HepG2 (cell line): Measurements from ENCODE around the gene PSMD4. TPM values are rescaled to one million over a fixed set of nuclear protein-coding genes. Genes with fewer than 3 reads are reported as not detected.

Experiments
- EZH2 ChIP-seq: conservative IDR thresholded peaks from 2 replicates; pipeline ENCODE4 v1.6.1; 2012; ENCODE audit warnings: mild to moderate bottlenecking, low read depth, low read length, moderate library complexity
- HCFC1 ChIP-seq: fragments of 150-350 bp; IDR thresholded peaks from 2 replicates; pipeline ENCODE4 v1.6.1; 2014; ENCODE audit warnings: low read depth, low read length
- HES4 ChIP-seq: sonication (generic); formaldehyde crosslinking; IDR thresholded peaks from 2 replicates; pipeline ENCODE4 v1.9.0; 2021; ENCODE audit warnings: mild to moderate bottlenecking, missing genetic modification reagents, borderline replicate concordance
- MIER3 ChIP-seq: IDR thresholded peaks from 2 replicates; pipeline ENCODE4 v1.6.1; 2016; ENCODE audit warnings: missing compliant biosample characterization, borderline replicate concordance
- NFE2 ChIP-seq: sonication (generic); formaldehyde crosslinking; IDR thresholded peaks from 2 replicates; pipeline ENCODE4 v1.4.0; 2020; ENCODE audit warnings: missing genetic modification reagents
- NR2F1 ChIP-seq, 2 experiments: fragments of 450-650 bp in 1 of 2; formaldehyde crosslinking in 1 of 2; IDR thresholded peaks; 2 replicates each; pipeline versions ENCODE4 v1.5.0 to v1.6.1; 2016 to 2020; ENCODE audit warnings: mild to moderate bottlenecking in 1 of 2, missing compliant biosample characterization in 1 of 2, missing genetic modification reagents in 1 of 2, moderate library complexity in 1 of 2
- RFX5 ChIP-seq: IDR thresholded peaks from 2 replicates; pipeline ENCODE4 v1.6.1; 2011; ENCODE audit warnings: low read depth, low read length, improper control_type of control experiment
- RORA ChIP-seq: sonication (generic); formaldehyde crosslinking; IDR thresholded peaks from 2 replicates; pipeline ENCODE4 v1.5.0; 2020; ENCODE audit warnings: mild to moderate bottlenecking, missing genetic modification reagents, moderate library complexity
- SIN3A ChIP-seq: IDR thresholded peaks from 2 replicates; pipeline ENCODE4 v1.6.1; 2011; ENCODE audit warnings: low read depth, mild to moderate bottlenecking, control low read depth, low read length, borderline replicate concordance
- SIX4 ChIP-seq: sonication (generic); formaldehyde crosslinking; IDR thresholded peaks from 2 replicates; pipeline ENCODE4 v1.4.0; 2020; ENCODE audit warnings: missing genetic modification reagents
- ZBTB1 ChIP-seq: sonication (generic); formaldehyde crosslinking; IDR thresholded peaks from 2 replicates; pipeline ENCODE4 v1.4.0; 2020; ENCODE audit warnings: missing genetic modification reagents, borderline replicate concordance
- ZNF34 ChIP-seq: sonication (generic); formaldehyde crosslinking; IDR thresholded peaks from 2 replicates; pipeline ENCODE4 v1.4.0; 2020; ENCODE audit warnings: mild to moderate bottlenecking, missing genetic modification reagents, borderline replicate concordance
- ZNF510 ChIP-seq: sonication (generic); formaldehyde crosslinking; IDR thresholded peaks from 2 replicates; pipeline ENCODE4 v1.4.0; 2020; ENCODE audit warnings: low read depth, mild to moderate bottlenecking, missing genetic modification reagents
- ZNF549 ChIP-seq: sonication (generic); formaldehyde crosslinking; IDR thresholded peaks from 2 replicates; pipeline ENCODE4 v1.5.0; 2020; ENCODE audit warnings: missing genetic modification reagents
- ZNF75D ChIP-seq: sonication (generic); formaldehyde crosslinking; IDR thresholded peaks from 2 replicates; pipeline ENCODE4 v1.8.1; 2023; ENCODE audit warnings: missing genetic modification reagents, mild to moderate bottlenecking, borderline replicate concordance
- ZNF790 ChIP-seq: sonication (generic); formaldehyde crosslinking; IDR thresholded peaks from 2 replicates; pipeline ENCODE4 v1.8.0; 2022; ENCODE audit warnings: missing genetic modification reagents, mild to moderate bottlenecking, borderline replicate concordance
- polyA plus RNA-seq, 8 experiments: library from polyadenylated mRNA; depleted of rRNA in 3 of 8; stranded (reverse) in 7 of 8; unstranded in 1 of 8; fragments of >200 nt; fragmentation: Illumina TruSeq in 4 of 8; extraction: Trizol in 4 of 8; gene quantifications; 2 replicates each; pipeline versions ENCODE4 v1.2.1 to v1.2.3, GENCODE V29; 2011 to 2016; ENCODE audit warnings: low read depth in 4 of 8, missing spikeins in 1 of 8, mixed read lengths in 1 of 8; ENCODE audit not compliant: insufficient read depth in 1 of 8
- total RNA-seq, 5 experiments: library from RNA; depleted of rRNA; stranded (reverse); fragments of >200 nt; fragmentation: Illumina TruSeq; extraction: Trizol; gene quantifications; 2 replicates each; pipeline ENCODE4 v1.2.3, GENCODE V29; 2016; ENCODE audit warnings: low read depth in 1 of 5
- TF ChIP-seq, protein P1 (sequence below): sonication (generic); formaldehyde crosslinking; IDR thresholded peaks from 2 replicates; pipeline ENCODE4 v1.5.1; 2020; ENCODE audit warnings: missing genetic modification reagents, mild to moderate bottlenecking, borderline replicate concordance
- TF ChIP-seq, protein P2 (sequence below): sonication (generic); formaldehyde crosslinking; conservative IDR thresholded peaks from 2 replicates; pipeline ENCODE4 v1.4.0; 2020; ENCODE audit warnings: missing genetic modification reagents
- TF ChIP-seq, protein P3 (sequence below): IDR thresholded peaks from 2 replicates; pipeline ENCODE4 v1.6.1; 2016
- TF ChIP-seq, protein P4 (sequence below): sonication (generic); formaldehyde crosslinking; IDR thresholded peaks from 2 replicates; pipeline ENCODE4; 2020; ENCODE audit warnings: missing genetic modification reagents, mild to moderate bottlenecking, borderline replicate concordance

The PSMD4 gene
- total and polyA plus RNA-seq, 2 of the 13 experiments (the other 11 are each of a cell fraction or from before 2014, with no cell fraction given), result 194 to 243 TPM

DNA sequence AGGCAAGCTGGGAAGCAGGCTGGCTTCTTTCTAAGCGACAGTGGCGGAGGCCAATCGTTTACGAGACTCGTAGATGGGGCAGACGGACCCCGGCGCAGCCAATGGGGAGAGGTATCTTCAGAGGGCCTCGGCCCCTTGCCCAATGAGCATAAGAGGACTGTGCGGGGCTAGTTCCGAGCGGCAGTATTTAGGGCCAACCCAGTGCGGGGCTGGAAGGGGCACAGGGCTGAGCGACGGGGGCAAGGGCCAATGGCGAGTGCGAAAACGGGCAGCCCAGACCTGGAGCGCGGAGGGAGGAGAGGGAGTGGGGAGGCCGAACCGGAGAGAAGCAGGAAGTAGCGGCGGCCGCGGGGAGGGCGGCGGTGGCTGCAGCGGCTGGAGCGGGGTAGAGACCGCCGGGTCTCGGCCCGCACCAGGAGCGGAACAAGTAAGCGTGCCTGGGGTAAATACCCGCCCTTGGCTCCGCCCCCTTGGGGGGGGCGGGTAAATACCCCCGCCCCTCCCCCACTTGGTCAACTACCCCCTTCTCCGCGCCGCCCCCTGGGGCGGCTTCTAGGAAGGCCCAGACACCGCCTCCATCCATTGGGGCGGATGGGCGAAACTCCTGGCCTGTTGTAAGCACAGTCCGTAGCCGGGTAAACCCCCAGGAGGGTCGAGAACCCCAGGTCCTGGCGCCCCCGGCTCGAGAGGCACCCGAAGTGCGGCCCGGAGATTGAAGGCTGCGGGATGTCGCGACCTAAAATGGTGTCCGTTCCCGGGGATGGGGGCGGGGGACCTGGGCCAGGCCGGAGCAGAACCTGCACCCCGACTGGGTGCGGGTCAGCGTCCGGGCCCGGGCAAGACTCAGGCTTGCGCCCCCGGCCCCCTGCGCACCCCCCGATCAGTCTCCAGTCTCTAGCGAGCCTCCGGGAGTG is 27.7 kb downstream of the PSMD4 start, which contains the start of gene ZNF687 (continued):
- TF ChIP-seq, protein P1, sequence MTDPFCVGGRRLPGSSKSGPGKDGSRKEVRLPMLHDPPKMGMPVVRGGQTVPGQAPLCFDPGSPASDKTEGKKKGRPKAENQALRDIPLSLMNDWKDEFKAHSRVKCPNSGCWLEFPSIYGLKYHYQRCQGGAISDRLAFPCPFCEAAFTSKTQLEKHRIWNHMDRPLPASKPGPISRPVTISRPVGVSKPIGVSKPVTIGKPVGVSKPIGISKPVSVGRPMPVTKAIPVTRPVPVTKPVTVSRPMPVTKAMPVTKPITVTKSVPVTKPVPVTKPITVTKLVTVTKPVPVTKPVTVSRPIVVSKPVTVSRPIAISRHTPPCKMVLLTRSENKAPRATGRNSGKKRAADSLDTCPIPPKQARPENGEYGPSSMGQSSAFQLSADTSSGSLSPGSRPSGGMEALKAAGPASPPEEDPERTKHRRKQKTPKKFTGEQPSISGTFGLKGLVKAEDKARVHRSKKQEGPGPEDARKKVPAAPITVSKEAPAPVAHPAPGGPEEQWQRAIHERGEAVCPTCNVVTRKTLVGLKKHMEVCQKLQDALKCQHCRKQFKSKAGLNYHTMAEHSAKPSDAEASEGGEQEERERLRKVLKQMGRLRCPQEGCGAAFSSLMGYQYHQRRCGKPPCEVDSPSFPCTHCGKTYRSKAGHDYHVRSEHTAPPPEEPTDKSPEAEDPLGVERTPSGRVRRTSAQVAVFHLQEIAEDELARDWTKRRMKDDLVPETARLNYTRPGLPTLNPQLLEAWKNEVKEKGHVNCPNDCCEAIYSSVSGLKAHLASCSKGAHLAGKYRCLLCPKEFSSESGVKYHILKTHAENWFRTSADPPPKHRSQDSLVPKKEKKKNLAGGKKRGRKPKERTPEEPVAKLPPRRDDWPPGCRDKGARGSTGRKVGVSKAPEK, result no peak
- TF ChIP-seq NFE2 (CRISPR knock-in tag) (no peak), NR2F1 (CRISPR knock-in tag; IDR thresholded peaks at IDR 0.05) (no peak), ZNF34 (CRISPR knock-in tag) (no peak), ZNF549 (CRISPR knock-in tag) (no peak), SIN3A (peak; percentile 63; the same call in 1 of the 2 replicates), HES4 (CRISPR knock-in tag) (no peak), HCFC1 (no peak), RORA (CRISPR knock-in tag) (no peak), MIER3 (CRISPR knock-in tag) (peak; percentile 21; the same call in 1 of the 2 replicates), SIX4 (CRISPR knock-in tag) (no peak), ZNF510 (CRISPR knock-in tag) (peak; percentile 34; the same call in 1 of the 2 replicates), ZNF790 (CRISPR knock-in tag) (no peak), ZBTB1 (no peak), RFX5 (peak; percentile 59), ZNF75D (CRISPR knock-in tag) (no peak), EZH2 (no peak)
- TF ChIP-seq, protein P2, sequence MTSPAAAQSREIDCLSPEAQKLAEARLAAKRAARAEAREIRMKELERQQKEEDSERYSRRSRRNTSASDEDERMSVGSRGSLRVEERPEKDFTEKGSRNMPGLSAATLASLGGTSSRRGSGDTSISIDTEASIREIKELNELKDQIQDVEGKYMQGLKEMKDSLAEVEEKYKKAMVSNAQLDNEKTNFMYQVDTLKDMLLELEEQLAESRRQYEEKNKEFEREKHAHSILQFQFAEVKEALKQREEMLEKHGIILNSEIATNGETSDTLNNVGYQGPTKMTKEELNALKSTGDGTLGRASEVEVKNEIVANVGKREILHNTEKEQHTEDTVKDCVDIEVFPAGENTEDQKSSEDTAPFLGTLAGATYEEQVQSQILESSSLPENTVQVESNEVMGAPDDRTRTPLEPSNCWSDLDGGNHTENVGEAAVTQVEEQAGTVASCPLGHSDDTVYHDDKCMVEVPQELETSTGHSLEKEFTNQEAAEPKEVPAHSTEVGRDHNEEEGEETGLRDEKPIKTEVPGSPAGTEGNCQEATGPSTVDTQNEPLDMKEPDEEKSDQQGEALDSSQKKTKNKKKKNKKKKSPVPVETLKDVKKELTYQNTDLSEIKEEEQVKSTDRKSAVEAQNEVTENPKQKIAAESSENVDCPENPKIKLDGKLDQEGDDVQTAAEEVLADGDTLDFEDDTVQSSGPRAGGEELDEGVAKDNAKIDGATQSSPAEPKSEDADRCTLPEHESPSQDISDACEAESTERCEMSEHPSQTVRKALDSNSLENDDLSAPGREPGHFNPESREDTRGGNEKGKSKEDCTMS (CRISPR knock-in tag), result no peak
- TF ChIP-seq, protein P3, sequence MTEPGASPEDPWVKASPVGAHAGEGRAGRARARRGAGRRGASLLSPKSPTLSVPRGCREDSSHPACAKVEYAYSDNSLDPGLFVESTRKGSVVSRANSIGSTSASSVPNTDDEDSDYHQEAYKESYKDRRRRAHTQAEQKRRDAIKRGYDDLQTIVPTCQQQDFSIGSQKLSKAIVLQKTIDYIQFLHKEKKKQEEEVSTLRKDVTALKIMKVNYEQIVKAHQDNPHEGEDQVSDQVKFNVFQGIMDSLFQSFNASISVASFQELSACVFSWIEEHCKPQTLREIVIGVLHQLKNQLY (CRISPR knock-in tag), result no peak
- TF ChIP-seq, protein P4, sequence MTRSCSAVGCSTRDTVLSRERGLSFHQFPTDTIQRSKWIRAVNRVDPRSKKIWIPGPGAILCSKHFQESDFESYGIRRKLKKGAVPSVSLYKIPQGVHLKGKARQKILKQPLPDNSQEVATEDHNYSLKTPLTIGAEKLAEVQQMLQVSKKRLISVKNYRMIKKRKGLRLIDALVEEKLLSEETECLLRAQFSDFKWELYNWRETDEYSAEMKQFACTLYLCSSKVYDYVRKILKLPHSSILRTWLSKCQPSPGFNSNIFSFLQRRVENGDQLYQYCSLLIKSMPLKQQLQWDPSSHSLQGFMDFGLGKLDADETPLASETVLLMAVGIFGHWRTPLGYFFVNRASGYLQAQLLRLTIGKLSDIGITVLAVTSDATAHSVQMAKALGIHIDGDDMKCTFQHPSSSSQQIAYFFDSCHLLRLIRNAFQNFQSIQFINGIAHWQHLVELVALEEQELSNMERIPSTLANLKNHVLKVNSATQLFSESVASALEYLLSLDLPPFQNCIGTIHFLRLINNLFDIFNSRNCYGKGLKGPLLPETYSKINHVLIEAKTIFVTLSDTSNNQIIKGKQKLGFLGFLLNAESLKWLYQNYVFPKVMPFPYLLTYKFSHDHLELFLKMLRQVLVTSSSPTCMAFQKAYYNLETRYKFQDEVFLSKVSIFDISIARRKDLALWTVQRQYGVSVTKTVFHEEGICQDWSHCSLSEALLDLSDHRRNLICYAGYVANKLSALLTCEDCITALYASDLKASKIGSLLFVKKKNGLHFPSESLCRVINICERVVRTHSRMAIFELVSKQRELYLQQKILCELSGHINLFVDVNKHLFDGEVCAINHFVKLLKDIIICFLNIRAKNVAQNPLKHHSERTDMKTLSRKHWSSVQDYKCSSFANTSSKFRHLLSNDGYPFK, result 0 out of 2 replicates have a peak, but pooled peaks have one; percentile 20
